HepG2 (cell line): ENCODE measurements around the gene ODC1. TPM values are rescaled to one million over a fixed set of nuclear protein-coding genes. Genes with fewer than 3 reads are reported as not detected.
A peak's percentile ranks its signal among the peaks of the same experiment; 100 is the strongest.

Experiments
- FOXK1 ChIP-seq: sonication (generic); formaldehyde crosslinking; IDR thresholded peaks from 2 replicates; pipeline ENCODE4 v1.4.0; 2020; ENCODE audit warnings: low read depth, missing genetic modification reagents, borderline replicate concordance
- FOXP1 ChIP-seq, 2 experiments: fragments of 450-650 bp in 1 of 2; IDR thresholded peaks; 2 replicates each; pipeline ENCODE4 v1.6.1; 2017 to 2018; ENCODE audit warnings: antibody characterized with exemption in 1 of 2
- HIVEP1 ChIP-seq: sonication (generic); formaldehyde crosslinking; IDR thresholded peaks from 2 replicates; pipeline ENCODE4 v1.4.0; 2020; ENCODE audit warnings: mild to moderate bottlenecking, missing genetic modification reagents
- HMG20B ChIP-seq: conservative IDR thresholded peaks from 2 replicates; pipeline ENCODE4 v1.6.1; 2016; ENCODE audit warnings: missing genetic modification reagents, missing compliant biosample characterization
- JDP2 ChIP-seq: sonication (generic); formaldehyde crosslinking; IDR thresholded peaks from 2 replicates; pipeline ENCODE4 v1.8.1; 2022; ENCODE audit warnings: missing genetic modification reagents, borderline replicate concordance
- KDM3A ChIP-seq: IDR thresholded peaks from 2 replicates; pipeline ENCODE4 v1.6.1; 2018; ENCODE audit warnings: low read depth, missing compliant biosample characterization
- KLF6 ChIP-seq: IDR thresholded peaks from 2 replicates; pipeline ENCODE4 v1.8.0; 2016; ENCODE audit warnings: missing biosample characterization, missing genetic modification reagents
- MAFF ChIP-seq: IDR thresholded peaks from 2 replicates; pipeline ENCODE4 v1.6.1; 2011; ENCODE audit warnings: low read depth, low read length, improper control_type of control experiment
- MLXIP ChIP-seq: sonication (generic); formaldehyde crosslinking; IDR thresholded peaks from 2 replicates; pipeline ENCODE4 v1.9.0; 2021; ENCODE audit warnings: missing genetic modification reagents, borderline replicate concordance
- NR2C2 ChIP-seq: sonication (generic); formaldehyde crosslinking; IDR thresholded peaks from 2 replicates; pipeline ENCODE4 v1.4.0; 2020; ENCODE audit warnings: missing genetic modification reagents, mild to moderate bottlenecking, moderate library complexity, borderline replicate concordance
- ZBTB3 ChIP-seq: sonication (generic); formaldehyde crosslinking; IDR thresholded peaks from 2 replicates; pipeline ENCODE4 v1.4.0; 2020; ENCODE audit warnings: low read depth, mild to moderate bottlenecking, moderate library complexity, missing genetic modification reagents, borderline replicate concordance
- ZBTB49 ChIP-seq: sonication (generic); formaldehyde crosslinking; IDR thresholded peaks from 2 replicates; pipeline ENCODE4 v1.4.0; 2020; ENCODE audit warnings: missing genetic modification reagents, borderline replicate concordance
- ZNF232 ChIP-seq: sonication (generic); formaldehyde crosslinking; IDR thresholded peaks from 2 replicates; pipeline ENCODE4 v1.4.0; 2020; ENCODE audit warnings: missing genetic modification reagents, borderline replicate concordance
- ZNF235 ChIP-seq: sonication (generic); formaldehyde crosslinking; IDR thresholded peaks from 2 replicates; pipeline ENCODE4 v1.8.1; 2023; ENCODE audit warnings: mild to moderate bottlenecking, missing genetic modification reagents, borderline replicate concordance
- ZNF503 ChIP-seq: sonication (generic); formaldehyde crosslinking; IDR thresholded peaks from 2 replicates; pipeline ENCODE4 v1.4.0; 2020; ENCODE audit warnings: missing genetic modification reagents
- ZNF580 ChIP-seq: IDR thresholded peaks from 2 replicates; pipeline ENCODE4 v1.6.1; 2016; ENCODE audit warnings: low read depth, borderline replicate concordance
- ZNF597 ChIP-seq: sonication (generic); formaldehyde crosslinking; IDR thresholded peaks from 2 replicates; pipeline ENCODE4 v1.5.0; 2020; ENCODE audit warnings: missing genetic modification reagents
- ZNF703 ChIP-seq: sonication (generic); formaldehyde crosslinking; IDR thresholded peaks from 2 replicates; pipeline ENCODE4 v1.5.1; 2020; ENCODE audit warnings: missing genetic modification reagents, mild to moderate bottlenecking, moderate library complexity, borderline replicate concordance
- polyA plus RNA-seq, 8 experiments: library from polyadenylated mRNA; depleted of rRNA in 3 of 8; stranded (reverse) in 7 of 8; unstranded in 1 of 8; fragments of >200 nt; fragmentation: Illumina TruSeq in 4 of 8; extraction: Trizol in 4 of 8; gene quantifications; 2 replicates each; pipeline versions ENCODE4 v1.2.1 to v1.2.3, GENCODE V29; 2011 to 2016; ENCODE audit warnings: low read depth in 4 of 8, missing spikeins in 1 of 8, mixed read lengths in 1 of 8; ENCODE audit not compliant: insufficient read depth in 1 of 8
- total RNA-seq, 5 experiments: library from RNA; depleted of rRNA; stranded (reverse); fragments of >200 nt; fragmentation: Illumina TruSeq; extraction: Trizol; gene quantifications; 2 replicates each; pipeline ENCODE4 v1.2.3, GENCODE V29; 2016; ENCODE audit warnings: low read depth in 1 of 5

Gene ODC1
- total and polyA plus RNA-seq, 2 of the 13 experiments (the other 11 are each of a cell fraction or from before 2014, with no cell fraction given), result 142 to 371 TPM

- TF ChIP-seq HIVEP1 (CRISPR knock-in tag) (0 out of 2 replicates have a peak, but pooled peaks have one; percentile 46), JDP2 (CRISPR knock-in tag) (no peak), ZNF703 (no peak), KDM3A (CRISPR knock-in tag) (peak; percentile 69; the same call in 1 of the 2 replicates), ZNF597 (no peak), MLXIP (CRISPR knock-in tag) (no peak), HMG20B (CRISPR knock-in tag) (no peak; the same call in 1 of the 2 replicates), MAFF (no peak), FOXP1 (IDR thresholded peaks at IDR 0.05) (no peak), FOXP1 (CRISPR knock-in tag; IDR thresholded peaks at IDR 0.05) (peak; percentile 32; the same call in 1 of the 2 replicates), ZBTB3 (0 out of 2 replicates have a peak, but pooled peaks have one; percentile 36), ZNF232 (CRISPR knock-in tag) (no peak; the same call in 1 of the 2 replicates), ZNF235 (CRISPR knock-in tag) (0 out of 2 replicates have a peak, but pooled peaks have one; percentile 29), FOXK1 (CRISPR knock-in tag) (peak; percentile 10; the same call in 1 of the 2 replicates), KLF6 (peak; percentile 59), ZNF503 (0 out of 2 replicates have a peak, but pooled peaks have one; percentile 19), ZNF580 (CRISPR knock-in tag) (peak; percentile 60; the same call in 1 of the 2 replicates), NR2C2 (CRISPR knock-in tag) (0 out of 2 replicates have a peak, but pooled peaks have one; percentile 2), ZBTB49 (CRISPR knock-in tag) (no peak)
These were observed 46.9 kb downstream of the ODC1 start (continued) for GRCh38 chr2:10400978-10401951.
